RPMI7951 (cell line): Measurements from ENCODE around the gene OR52M1. TPM values are rescaled to one million over a fixed set of nuclear protein-coding genes. Genes with fewer than 3 reads are reported as not detected.
A peak's percentile ranks its signal among the peaks of the same experiment; 100 is the strongest.
"Not testable (repeated sequence)": the region's sequence is repeated elsewhere in the genome, so short reads cannot be mapped to it uniquely, and the experiment has no call there.

ENCODE experiments used
- DNase-seq: peaks from one replicate; pipeline ENCODE4 v3.0.0-alpha.2; 2012; ENCODE audit warnings: low read depth
- total RNA-seq: library from RNA; depleted of rRNA; stranded (reverse); fragments of >200 nt; shearing (Covaris generic); gene quantifications from 2 replicates; pipeline ENCODE4 v1.2.3, GENCODE V29; 2014; rRNA removed

OR52M1 gene
- total RNA-seq, result not detected in 2 replicates

- DNase-seq, result no peak
Observed at GRCh38 chr11:4544891-4545290, at the start of gene OR52M1. Gene OR52M1, plus strand, starts transcription at chr11:4545191. Its CDS starts 0 bp downstream, at chr11:4545191.

- no peak for DNase-seq
Observed at GRCh38 chr11:4495487-4495886, 49.5 kb upstream of the OR52M1 start.

GRCh38 chr11:4495986-4496385 is 49.0 kb upstream of the OR52M1 start:
- no peak for DNase-seq

- DNase-seq, result no peak
Observed at GRCh38 chr11:4496557-4497248, 48.3 kb upstream of the OR52M1 start.

GRCh38 chr11:4508886-4509285 is 36.1 kb upstream of the OR52M1 start:
- no peak for DNase-seq

GRCh38 chr11:4511282-4512245 is 33.4 kb upstream of the OR52M1 start:
- DNase-seq, result peak; percentile 8

- DNase-seq, result no peak
Observed at GRCh38 chr11:4514196-4514595, 30.8 kb upstream of the OR52M1 start.

- no peak for DNase-seq
Observed at GRCh38 chr11:4522339-4522738, 22.7 kb upstream of the OR52M1 start.

- no peak for DNase-seq
Observed at GRCh38 chr11:4522752-4523151, 22.2 kb upstream of the OR52M1 start.

GRCh38 chr11:4523666-4524065 is 21.3 kb upstream of the OR52M1 start:
- no peak for DNase-seq

- no peak for DNase-seq
Observed at GRCh38 chr11:4527926-4528325, 17.1 kb upstream of the OR52M1 start.

GRCh38 chr11:4531686-4532085 is 13.3 kb upstream of the OR52M1 start:
- not testable (repeated sequence) for DNase-seq

GRCh38 chr11:4539603-4540219 is 5.3 kb upstream of the OR52M1 start:
- peak; percentile 18 for DNase-seq

- DNase-seq, result no peak
Observed at GRCh38 chr11:4541071-4541470, 3.9 kb upstream of the OR52M1 start.

GRCh38 chr11:4543561-4543960 is 1.4 kb upstream of the OR52M1 start:
- no peak for DNase-seq

- no peak for DNase-seq
Observed at GRCh38 chr11:4546878-4547277, 1.9 kb downstream of the OR52M1 start.

- DNase-seq, result no peak
Observed at GRCh38 chr11:4547416-4547815, 2.4 kb downstream of the OR52M1 start.

- DNase-seq, result peak; percentile 5
Observed at GRCh38 chr11:4551346-4551979, 6.5 kb downstream of the OR52M1 start.

GRCh38 chr11:4559527-4560440 is 14.8 kb downstream of the OR52M1 start:
- DNase-seq, result no peak

- no peak for DNase-seq
Observed at GRCh38 chr11:4560467-4560866, 15.5 kb downstream of the OR52M1 start.

GRCh38 chr11:4565371-4565770 is 20.4 kb downstream of the OR52M1 start:
- no peak for DNase-seq
